ENCODE results near the gene KRTAP16-1. TPM values are rescaled to one million over a fixed set of nuclear protein-coding genes. Genes with fewer than 3 reads are reported as not detected.

The KRTAP16-1 gene
- total RNA-seq, 2 experiments from 2014 or later: not detected

DNA sequence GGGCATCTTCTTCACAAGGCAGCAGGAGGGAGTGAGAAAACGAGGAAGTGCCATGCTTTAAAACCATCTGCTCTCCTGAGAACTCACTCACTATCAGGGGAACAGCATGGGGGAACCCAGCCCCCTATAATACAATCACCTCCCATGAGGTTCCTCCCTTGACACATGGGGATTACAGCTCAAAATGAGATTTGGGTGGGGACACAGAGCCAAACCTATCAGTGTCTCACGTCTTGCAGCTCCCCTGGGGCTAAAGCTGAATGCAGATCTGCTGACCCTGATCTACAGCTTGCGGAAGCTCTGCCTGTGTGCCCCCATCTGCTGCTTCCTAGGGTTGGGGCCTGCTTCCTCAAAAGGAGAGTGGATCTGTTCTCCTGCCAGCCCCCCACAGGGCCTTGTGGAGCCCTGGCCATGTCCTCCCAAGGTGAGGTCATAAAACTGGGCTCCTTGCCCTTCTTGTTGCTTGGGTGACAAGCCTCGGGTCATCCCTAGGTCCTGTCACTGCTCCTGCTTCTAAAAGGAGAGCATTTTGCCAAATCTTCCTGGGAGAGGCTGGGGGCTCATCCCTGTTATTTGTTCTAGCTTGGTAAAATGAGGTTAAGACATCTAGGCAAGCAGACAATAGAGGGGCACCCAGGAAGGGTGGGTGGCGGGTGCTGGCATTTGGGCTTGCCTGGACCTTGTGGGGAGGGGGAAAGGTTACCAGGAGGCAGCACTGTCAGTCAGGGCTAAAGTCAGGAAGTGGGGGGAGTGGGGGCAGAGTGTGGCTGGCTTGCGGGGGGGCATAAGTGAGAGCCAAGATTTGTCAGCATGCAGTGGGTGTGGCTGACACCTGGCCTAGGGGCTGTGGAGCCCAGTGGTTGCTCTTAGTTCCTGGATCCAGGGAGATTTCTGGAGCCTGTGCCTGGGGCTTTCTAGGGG lies 25.5 kb upstream of the KRTAP16-1 start:
- H3K4me3 Mint-ChIP-seq: no peak overlapping the region
- H3K9me3 Mint-ChIP-seq: no peaks in the 10 kb centered on the region
- peaks cover 41% of the 10 kb centered on the region for H3K4me1 Mint-ChIP-seq
- H3K27me3 Mint-ChIP-seq: no peaks in the 10 kb centered on the region
- H3K27ac Mint-ChIP-seq: no peak overlapping the region
- no peak for DNase-seq
- no peaks in the 10 kb centered on the region for H3K36me3 Mint-ChIP-seq

DNA sequence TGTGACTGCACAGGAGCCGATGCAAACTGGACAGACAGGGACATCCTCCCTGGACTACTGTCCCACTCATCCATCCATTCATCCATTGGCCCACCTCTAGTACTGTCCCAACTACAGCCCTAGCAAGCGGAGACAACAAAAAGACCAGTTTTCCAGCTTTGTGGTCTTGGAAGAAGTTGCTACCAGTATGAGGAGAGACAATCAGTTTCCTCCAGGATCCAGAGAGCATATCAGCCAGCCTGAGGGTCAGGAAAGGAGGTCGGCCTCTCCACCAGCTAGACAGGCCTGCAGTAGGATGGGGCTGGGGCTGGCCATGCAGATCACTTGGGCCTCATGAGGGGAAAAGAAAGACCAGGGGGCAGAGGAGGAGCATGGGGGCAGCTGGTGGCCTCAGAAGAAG lies 24.7 kb upstream of the KRTAP16-1 start:
- Mint-ChIP-seq H3K36me3 (no peaks in the 10 kb centered on the region), H3K27ac (no peak overlapping the region), H3K27me3 (no peaks in the 10 kb centered on the region), H3K9me3 (no peaks in the 10 kb centered on the region), H3K4me1 (peaks cover 34% of the 10 kb centered on the region), H3K4me3 (no peak overlapping the region)
- DNase-seq: no peak

DNA sequence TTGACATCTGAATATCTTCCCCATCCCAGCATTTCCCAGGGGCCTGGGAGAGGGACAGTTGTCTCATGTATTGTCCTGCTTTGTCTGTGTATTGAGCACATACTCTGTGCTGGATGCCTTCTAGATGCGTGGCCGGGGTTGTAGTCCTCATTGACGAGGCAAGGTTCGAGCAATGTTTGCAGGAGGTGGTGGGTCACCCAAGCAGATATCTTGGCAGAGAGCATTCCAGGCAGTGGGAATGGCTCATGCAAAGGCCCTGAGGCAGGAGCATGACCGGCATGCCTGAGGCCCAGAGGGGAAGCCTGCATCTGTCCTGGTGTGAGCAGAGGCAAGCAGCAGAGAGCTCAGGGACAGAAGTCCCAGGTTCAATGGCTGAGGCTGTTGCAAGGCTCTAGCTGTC lies 24.0 kb upstream of the KRTAP16-1 start:
- DNase-seq: no peak
- Mint-ChIP-seq H3K4me1 (peaks cover 29% of the 10 kb centered on the region), H3K27me3 (no peaks in the 10 kb centered on the region), H3K36me3 (no peaks in the 10 kb centered on the region), H3K9me3 (no peaks in the 10 kb centered on the region), H3K27ac (no peak overlapping the region), H3K4me3 (no peak overlapping the region)

DNA sequence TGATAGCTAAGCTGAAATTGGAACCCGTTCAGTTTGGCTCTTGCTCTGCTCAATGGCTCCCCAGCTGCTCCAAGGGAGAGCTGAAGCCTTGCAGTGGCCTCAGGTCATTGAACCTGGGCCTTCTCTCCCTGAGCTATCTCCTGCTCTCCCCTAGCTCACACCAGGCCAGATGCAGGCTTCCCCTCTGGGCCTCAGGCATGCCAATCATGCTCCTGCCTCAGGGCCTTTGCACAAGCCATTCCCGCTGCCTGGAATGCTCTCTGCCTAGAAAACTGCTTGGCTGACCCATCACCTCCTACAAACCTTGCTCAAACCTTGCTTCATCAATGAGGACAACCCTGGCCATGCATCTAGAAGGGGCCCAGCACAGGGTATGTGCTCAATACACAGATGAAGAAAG lies 23.1 kb upstream of the KRTAP16-1 start:
- no peak overlapping the region for H3K27ac Mint-ChIP-seq
- DNase-seq: no peak
- H3K36me3 Mint-ChIP-seq: no peaks in the 10 kb centered on the region
- H3K9me3 Mint-ChIP-seq: no peaks in the 10 kb centered on the region
- H3K27me3 Mint-ChIP-seq: no peaks in the 10 kb centered on the region
- peaks cover 30% of the 10 kb centered on the region for H3K4me1 Mint-ChIP-seq
- H3K4me3 Mint-ChIP-seq: no peak overlapping the region

DNA sequence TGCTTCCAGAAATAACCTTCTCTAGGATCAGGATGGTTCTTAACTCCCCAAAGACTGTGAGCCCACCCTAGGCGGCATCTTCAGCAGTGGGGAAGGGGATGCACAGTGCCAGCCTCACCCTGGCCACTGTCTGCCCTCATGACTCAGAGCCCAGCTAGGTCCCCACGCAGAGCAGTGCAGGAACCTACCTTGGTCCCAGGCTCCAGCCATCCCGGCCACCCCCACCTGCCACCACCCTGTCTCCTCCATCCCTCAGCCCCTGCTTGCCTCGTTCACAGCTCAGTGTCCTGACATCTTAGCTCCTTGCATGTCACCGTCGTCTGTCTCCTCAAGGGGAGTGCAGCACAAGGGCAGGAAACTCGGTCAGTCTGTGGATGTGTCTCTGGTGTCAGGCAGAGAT lies 22.5 kb upstream of the KRTAP16-1 start:
- no peaks in the 10 kb centered on the region for H3K9me3 Mint-ChIP-seq
- H3K4me3 Mint-ChIP-seq: no peak overlapping the region
- H3K27me3 Mint-ChIP-seq: no peaks in the 10 kb centered on the region
- H3K36me3 Mint-ChIP-seq: no peaks in the 10 kb centered on the region
- no peak for DNase-seq
- H3K27ac Mint-ChIP-seq: no peak overlapping the region
- peaks cover 36% of the 10 kb centered on the region for H3K4me1 Mint-ChIP-seq

DNA sequence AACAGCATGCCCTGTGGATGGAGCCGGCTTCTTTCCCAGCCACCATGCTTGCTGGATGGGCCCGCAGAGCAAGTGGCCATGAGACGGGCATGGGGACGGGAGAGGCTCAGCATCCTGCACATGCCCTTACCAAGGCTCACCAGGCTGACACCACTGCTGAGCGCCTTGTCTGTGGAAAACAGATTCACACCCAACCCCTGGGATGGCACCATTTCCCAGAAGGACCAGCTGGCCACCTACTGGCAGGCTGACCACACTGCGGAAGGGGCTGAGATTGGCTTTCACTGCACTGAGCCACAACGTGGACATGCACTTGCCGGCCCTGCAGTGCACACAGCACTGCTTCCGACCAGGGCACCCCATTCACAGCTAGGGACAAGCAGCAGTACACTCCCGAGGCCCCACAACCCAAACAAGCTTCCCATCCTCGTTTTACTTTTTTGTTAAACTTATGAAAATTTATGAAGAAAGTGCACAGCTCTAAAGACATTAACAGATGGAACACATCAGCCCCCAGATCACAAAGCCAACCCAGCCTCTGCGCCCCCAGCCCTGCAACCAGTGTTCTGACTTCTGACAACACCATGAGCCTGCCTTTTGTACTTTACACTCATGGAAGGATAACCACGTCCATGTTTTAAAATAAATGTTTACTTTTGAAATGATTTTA lies 20.3 kb upstream of the KRTAP16-1 start:
- Mint-ChIP-seq H3K36me3 (no peaks in the 10 kb centered on the region), H3K27me3 (no peaks in the 10 kb centered on the region), H3K9me3 (no peaks in the 10 kb centered on the region), H3K4me3 (no peak overlapping the region), H3K27ac (no peak overlapping the region), H3K4me1 (peaks cover 29% of the 10 kb centered on the region)
- no peak for DNase-seq

DNA sequence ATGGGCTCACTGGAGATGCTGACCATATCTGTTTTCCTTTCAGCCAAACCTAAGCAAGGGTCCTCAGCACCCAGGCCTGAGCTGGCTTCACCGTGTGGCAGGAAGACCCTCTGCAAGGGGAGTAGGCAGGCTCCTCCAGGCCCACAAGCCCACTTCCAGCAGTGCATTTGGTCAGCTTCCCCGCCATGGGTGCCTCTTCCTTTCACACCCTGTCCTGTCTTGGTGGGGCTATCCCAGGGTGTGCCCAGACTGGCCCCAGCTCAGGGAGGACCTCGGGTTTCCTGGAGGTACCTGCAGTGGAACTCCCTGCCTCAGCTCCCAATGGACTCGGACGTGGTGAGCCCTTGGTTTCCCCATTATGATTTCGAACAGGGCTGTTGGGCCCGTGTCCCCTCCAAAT lies 19.1 kb upstream of the KRTAP16-1 start:
- Mint-ChIP-seq H3K4me3 (no peak overlapping the region), H3K4me1 (peaks cover 25% of the 10 kb centered on the region), H3K27ac (no peak overlapping the region), H3K27me3 (no peaks in the 10 kb centered on the region), H3K36me3 (no peaks in the 10 kb centered on the region), H3K9me3 (no peaks in the 10 kb centered on the region)
- DNase-seq: no peak

DNA sequence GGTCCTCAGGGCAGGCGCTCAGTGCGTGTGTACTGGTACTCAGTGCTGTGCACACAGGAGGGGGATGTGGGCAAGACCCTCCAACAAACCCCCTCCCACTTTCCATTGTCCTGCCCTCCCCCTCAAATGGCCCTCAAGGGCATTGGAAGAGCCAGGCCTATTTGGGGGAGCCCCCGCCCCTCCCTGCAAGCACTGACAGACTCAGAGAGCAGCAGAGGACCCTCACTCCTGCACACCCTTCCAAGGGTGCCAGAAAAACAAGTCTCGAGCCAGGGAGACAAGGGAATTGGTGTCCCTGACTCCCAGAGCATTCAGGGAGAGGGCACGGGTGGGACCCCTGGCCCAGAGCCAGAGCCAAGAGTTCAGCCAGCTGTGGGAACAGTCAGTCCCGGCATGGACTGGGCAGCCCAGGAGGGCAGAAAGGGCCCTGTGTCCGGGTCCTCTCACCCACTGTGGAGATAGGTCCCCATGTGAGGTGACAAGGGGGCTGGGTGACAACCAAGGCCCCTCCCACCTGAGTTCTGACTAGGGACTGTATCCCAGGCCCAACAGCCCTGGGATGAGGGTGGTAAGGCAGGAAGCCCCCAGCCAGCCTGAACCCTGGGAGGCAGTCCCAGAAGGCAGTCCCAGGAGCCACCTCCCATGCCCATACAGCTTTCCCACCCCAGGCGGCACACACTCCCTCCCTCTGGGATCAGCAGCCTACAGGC lies 18.5 kb upstream of the KRTAP16-1 start:
- Mint-ChIP-seq H3K4me1 (peaks cover 25% of the 10 kb centered on the region), H3K36me3 (no peaks in the 10 kb centered on the region), H3K27me3 (no peaks in the 10 kb centered on the region), H3K4me3 (no peak overlapping the region), H3K9me3 (no peaks in the 10 kb centered on the region), H3K27ac (no peak overlapping the region)
- DNase-seq: no peak

DNA sequence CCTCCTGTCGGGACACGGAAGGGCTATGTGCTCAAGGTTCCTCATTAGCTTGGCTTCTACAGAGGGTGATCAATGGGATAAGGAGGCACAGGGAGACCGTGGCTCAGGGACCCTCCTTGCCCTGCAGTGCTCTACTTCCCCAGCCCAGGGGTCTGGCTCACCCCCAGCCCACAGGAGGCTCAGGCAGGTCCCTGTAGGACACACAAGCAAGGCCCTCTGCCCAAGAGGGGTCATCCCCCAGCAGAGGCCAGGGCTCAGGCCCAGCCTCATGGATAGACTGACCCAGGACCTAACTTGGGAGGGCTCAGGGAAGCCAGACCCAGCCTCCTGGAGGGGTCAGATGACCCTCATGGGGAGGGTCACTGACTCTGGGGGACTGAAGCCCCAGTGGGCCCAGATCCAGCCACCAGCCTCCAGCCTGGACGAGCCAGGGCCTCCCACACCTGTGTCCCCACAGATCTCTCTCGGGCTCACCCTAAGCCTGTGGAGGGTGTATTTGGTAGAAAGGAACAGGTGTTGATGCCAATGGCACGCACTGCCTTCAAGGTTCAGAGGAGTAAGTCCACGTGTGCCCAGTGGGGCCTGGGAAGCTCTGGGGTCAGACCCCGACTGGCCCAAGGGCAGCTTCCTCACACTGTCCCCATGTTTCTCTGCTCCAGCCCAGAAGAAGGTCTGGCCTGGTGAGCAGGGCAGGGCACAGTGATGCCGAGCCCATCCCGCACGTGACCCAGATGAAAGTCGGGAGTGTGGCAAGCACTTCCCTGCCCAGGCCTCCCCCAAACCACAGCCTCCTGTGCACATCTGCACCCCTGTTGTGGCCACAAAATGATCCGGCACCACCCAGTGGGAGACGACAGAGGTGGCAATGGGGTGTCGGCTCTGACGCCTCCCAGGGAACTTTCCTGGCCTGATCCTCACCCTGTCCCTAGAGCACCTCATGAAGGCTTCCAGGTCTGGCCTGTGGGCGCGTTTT lies 17.4 kb upstream of the KRTAP16-1 start:
- no peaks in the 10 kb centered on the region for H3K36me3 Mint-ChIP-seq
- H3K4me1 Mint-ChIP-seq: peaks cover 27% of the 10 kb centered on the region
- no peaks in the 10 kb centered on the region for H3K27me3 Mint-ChIP-seq
- H3K9me3 Mint-ChIP-seq: no peaks in the 10 kb centered on the region
- no peak overlapping the region for H3K27ac Mint-ChIP-seq
- DNase-seq: no peak
- H3K4me3 Mint-ChIP-seq: no peak overlapping the region

DNA sequence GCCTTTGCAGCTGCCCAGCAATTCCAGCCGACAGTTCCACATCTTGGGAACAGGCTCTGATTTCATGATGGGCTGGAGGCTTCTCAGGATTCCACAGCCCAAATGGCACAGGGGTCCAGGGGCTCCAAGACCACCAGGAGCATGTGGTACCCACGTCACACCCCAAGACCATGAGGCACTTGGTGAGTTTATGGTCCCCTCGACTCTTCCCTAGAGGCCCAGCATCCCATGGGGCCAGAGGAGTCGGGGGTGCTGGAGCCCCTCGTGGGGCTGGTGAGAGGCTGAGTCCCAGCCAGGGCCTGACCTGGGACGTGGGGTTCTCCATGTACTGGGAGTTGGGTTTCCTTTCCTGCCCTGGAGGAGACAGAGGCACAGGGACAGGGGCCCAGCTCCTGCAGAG lies 16.5 kb upstream of the KRTAP16-1 start:
- Mint-ChIP-seq H3K4me1 (peaks cover 27% of the 10 kb centered on the region), H3K4me3 (no peak overlapping the region), H3K27me3 (no peaks in the 10 kb centered on the region), H3K27ac (no peak overlapping the region), H3K36me3 (no peaks in the 10 kb centered on the region), H3K9me3 (peaks cover 3% of the 10 kb centered on the region)
- DNase-seq: no peak

DNA sequence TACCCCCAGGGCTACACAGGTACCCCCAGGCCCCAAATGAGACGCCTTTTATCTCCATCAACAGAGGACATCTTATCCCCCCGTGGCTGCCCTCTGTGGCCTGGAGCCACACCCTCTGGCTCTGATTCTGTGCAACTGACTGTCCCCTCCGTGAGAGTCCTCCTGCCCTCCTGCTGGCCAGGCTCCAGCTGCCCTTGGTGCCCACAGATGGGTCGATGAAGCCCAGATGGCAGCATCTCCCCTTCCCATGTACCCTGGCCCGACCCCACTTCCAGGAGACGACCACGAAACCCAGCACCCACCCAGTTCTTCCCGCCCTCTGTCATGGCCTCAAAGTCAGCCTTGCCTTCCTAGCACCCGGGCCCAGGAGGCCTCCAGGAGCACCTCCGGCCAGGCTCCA lies 16.0 kb upstream of the KRTAP16-1 start:
- Mint-ChIP-seq H3K27me3 (no peaks in the 10 kb centered on the region), H3K36me3 (peaks cover 1% of the 10 kb centered on the region), H3K4me1 (peaks cover 27% of the 10 kb centered on the region), H3K4me3 (no peak overlapping the region), H3K9me3 (peaks cover 6% of the 10 kb centered on the region), H3K27ac (no peak overlapping the region)
- no peak for DNase-seq

DNA sequence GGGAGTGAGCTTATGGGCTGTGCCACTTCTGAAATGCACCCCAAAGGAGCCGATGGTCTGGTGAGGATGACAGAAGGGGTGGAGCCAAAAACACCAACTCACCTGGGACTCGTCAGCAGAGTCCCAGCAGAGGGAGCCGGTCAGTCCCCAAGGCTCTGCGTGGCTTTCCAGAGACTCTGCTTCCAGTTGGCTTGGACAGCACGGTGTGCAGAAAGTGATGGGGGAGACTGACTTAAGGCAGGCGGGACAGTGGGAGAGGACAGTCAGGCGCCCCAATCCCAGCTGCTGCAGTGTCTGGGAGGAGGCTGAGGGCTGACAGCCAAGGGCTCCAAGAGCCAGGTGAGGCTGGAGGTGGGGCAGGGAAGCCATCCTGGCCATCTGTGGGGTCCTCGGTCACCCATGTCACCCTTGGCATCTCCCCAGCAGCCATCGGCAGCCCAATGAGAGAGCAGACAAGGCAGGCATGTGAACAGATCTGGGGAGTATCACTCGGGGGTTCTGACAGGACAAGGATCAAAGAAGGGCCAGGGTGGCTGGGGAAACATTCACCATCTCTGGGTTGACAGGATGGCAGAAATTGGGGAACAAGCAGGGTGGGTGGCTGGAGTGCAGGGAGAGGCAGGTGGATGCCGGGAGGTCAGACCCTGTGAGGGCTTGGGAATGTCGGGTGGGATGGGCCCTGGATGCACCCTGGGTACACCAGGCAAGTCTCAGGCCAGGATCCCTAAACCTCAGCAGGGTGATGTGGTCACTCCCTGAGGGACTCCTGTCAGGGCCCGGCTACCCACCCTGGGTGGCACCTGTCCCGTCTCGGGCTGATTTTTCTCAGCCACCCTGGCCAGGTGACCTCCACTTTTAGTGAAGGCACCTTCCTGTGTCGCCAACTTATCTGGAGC lies 15.3 kb upstream of the KRTAP16-1 start:
- Mint-ChIP-seq H3K27me3 (no peaks in the 10 kb centered on the region), H3K36me3 (peaks cover 8% of the 10 kb centered on the region), H3K4me1 (peaks cover 24% of the 10 kb centered on the region), H3K27ac (no peak overlapping the region), H3K9me3 (peaks cover 12% of the 10 kb centered on the region), H3K4me3 (no peak overlapping the region)
- DNase-seq: no peak

DNA sequence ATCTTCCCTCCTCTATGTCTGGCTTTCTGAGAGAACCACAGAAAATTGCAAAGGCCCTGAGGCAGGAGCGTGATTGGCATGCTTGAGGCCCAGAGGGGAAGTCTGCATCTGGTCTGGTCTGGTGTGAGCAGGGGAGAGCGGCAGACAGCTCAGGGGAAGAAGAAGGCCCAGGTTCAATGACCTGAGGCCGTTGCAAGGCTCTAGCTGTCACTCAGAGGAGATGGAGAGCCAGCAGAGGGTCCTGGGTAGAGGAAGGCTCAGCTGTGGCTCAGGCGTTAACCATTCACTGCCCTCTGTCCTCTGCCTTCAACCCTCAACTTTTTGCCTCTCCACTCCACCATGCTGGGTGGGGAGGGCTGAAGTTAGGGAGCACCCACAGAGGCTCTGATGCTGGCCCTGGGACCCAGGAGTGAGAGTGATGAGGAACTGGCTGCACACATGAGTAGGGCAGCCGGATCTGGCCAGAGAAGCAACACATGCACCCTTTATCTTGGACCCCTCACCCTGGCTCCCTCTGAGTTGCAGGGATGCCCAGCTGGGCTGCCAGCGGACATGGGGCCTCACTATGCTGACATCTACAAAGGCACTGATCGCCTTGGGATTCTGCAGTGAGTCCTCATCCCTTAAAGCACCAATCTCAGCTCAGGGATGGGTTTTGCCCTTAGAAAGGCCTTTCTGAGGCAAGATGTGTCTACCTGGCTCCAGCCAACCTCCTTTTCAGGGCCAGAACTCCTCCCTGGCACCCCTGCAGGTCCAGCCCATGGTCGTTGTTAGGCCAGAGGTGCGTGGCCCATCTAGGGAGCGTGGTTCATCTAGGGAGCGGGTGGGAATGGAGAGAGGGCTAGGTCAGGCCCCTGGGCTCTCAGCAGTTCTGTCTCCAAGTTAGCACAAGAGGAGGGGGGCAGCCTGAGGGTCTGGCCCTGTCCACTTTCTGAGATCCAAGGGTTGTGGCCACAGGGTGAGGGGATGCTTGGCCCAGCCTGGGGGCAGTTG lies 14.1 kb upstream of the KRTAP16-1 start:
- H3K27ac Mint-ChIP-seq: no peak overlapping the region
- H3K4me1 Mint-ChIP-seq: peaks cover 24% of the 10 kb centered on the region
- H3K27me3 Mint-ChIP-seq: no peaks in the 10 kb centered on the region
- H3K36me3 Mint-ChIP-seq: peaks cover 10% of the 10 kb centered on the region
- H3K4me3 Mint-ChIP-seq: no peak overlapping the region
- DNase-seq: no peak
- H3K9me3 Mint-ChIP-seq: peaks cover 14% of the 10 kb centered on the region
